ENCODE measurements around the gene FGGY.
A peak's percentile ranks its signal among the peaks of the same experiment; 100 is the strongest.

The FGGY gene

GRCh38 chr1:59718064-59718988 lies 421.4 kb downstream of the FGGY start:
- peak; percentile 14 for TF ChIP-seq CTCF (IDR thresholded peaks at IDR 0.05; ENCODE audit: borderline replicate concordance, control extremely low read depth, extremely low read depth, insufficient read depth, missing control alignments)
- no peak for DNase-seq (ENCODE audit: low spot score)
- in situ Hi-C loops (cut with MboI; ENCODE audit: low sequenced_read_pairs, unreplicated experiment) = loop anchor here (10.0 kb wide), 1 partner anchor 974 kb away; no protein-coding TSS in a partner anchor

- DNase-seq (ENCODE audit: low spot score) = no peak
- no peak for TF ChIP-seq CTCF (IDR thresholded peaks at IDR 0.05; ENCODE audit: borderline replicate concordance, control extremely low read depth, extremely low read depth, insufficient read depth, missing control alignments)
- in situ Hi-C loops (cut with MboI; ENCODE audit: low sequenced_read_pairs, unreplicated experiment) = loop anchor here (10.0 kb wide), 1 partner anchor 974 kb away; no protein-coding TSS in a partner anchor
Observed at GRCh38 chr1:59718989-59719360, 422.1 kb downstream of the FGGY start.

DNA sequence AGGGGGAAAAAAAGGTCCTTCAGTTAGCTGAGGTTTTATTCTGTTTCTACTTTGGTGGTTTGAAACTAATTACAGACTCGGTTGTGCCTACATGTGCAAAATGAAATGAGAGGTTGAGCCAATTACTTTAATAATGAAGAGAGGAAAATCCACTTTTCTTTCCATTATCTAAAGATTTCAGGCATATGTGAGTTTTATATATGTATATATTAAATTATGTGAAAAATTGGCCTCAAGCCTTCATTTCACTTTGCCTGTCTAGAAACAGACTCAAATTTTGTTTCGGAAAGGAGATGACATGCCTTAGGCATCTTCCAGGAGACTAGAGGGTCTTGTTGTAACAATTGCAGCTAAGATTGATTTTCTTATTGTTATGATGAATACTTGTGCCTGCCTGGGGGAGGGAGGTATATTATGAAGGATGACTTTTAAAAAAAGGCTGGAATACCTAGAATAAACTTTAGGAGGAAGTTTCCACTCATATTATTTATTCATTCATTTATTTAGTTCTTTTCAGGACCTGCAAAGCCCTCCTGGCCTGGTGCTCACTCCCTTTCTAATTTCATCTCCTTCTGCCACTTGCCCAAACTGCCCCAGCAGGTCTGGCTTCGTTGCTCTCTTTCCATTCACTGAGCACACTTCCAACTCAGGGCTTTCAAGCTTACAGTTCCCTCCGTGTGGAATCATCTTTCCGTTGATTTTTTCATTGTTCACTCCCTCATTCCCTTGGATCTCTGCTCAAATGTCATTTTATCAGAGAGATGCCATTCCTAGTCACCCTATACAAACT lies 423.6 kb downstream of the FGGY start:
- no peak for TF ChIP-seq CTCF (IDR thresholded peaks at IDR 0.05; ENCODE audit: borderline replicate concordance, control extremely low read depth, extremely low read depth, insufficient read depth, missing control alignments)
- in situ Hi-C loops (cut with MboI; ENCODE audit: low sequenced_read_pairs, unreplicated experiment) = no loop called here
- no peak for DNase-seq (ENCODE audit: low spot score)

DNA sequence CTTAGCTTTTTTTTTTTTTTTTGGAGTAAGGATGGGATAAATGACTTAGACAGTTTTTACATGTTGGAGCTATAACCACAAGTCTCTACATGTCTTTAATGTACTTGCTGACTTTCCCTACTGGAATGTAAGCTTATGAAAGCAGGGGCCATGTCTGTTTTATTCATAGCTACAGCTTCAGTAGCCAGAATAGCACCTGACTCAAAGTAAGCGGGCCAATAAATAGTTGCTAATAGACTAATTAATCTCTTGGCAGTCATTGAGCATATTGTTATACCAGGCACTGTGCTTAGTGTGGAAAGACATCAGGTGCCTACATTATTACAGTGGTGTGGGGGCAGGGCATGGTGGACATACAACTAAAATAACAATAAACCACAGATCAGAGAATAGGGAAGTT lies 433.4 kb downstream of the FGGY start:
- TF ChIP-seq CTCF (IDR thresholded peaks at IDR 0.05; ENCODE audit: borderline replicate concordance, control extremely low read depth, extremely low read depth, insufficient read depth, missing control alignments) = no peak
- in situ Hi-C loops (cut with MboI; ENCODE audit: low sequenced_read_pairs, unreplicated experiment) = no loop called here
- DNase-seq (ENCODE audit: low spot score) = no peak

GRCh38 chr1:59730759-59731478 lies 434.0 kb downstream of the FGGY start:
- DNase-seq (ENCODE audit: low spot score) = no peak
- TF ChIP-seq CTCF (IDR thresholded peaks at IDR 0.05; ENCODE audit: borderline replicate concordance, control extremely low read depth, extremely low read depth, insufficient read depth, missing control alignments) = no peak
- in situ Hi-C loops (cut with MboI; ENCODE audit: low sequenced_read_pairs, unreplicated experiment) = no loop called here

DNA sequence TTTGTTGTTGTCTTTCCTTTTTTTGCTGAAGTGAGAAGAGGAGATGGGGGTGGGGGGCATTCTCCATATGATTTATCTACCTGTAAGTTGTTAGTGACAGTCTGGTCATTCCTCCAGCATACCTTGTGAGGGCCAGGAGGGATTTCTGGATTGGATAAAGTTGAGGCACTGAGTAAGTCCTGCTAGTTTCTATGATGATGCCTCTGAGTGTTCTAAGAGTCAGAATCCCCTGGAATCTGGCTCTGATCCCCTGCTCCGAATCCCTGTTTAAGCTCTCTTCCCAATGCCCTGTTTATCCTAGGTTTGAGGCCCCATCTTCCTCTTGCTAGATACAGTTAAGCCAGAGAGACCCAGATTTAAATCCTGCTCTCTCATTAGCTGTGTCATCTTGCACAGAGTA lies 434.7 kb downstream of the FGGY start:
- in situ Hi-C loops (cut with MboI; ENCODE audit: low sequenced_read_pairs, unreplicated experiment) = no loop called here
- DNase-seq (ENCODE audit: low spot score) = no peak
- TF ChIP-seq CTCF (IDR thresholded peaks at IDR 0.05; ENCODE audit: borderline replicate concordance, control extremely low read depth, extremely low read depth, insufficient read depth, missing control alignments) = no peak

Data from GM13976 (cell line).